B cell (primary cell): ENCODE measurements around the gene CXCR6. TPM values are rescaled to one million over a fixed set of nuclear protein-coding genes. Genes with fewer than 3 reads are reported as not detected.

Source experiments
- ATAC-seq: fragments of 200-7000 bp; cut with Tn5 transposase; one replicate; pipeline ENCODE4 v1.10.0; 2021; ENCODE audit warnings: low read depth, mild to moderate bottlenecking, moderate number of reproducible peaks, moderate library complexity
- CTCF ChIA-PET: fragments of 350-600 bp; sonication (Branson Sonifier 250); formaldehyde crosslinking; loops from one replicate; lab custom pipeline; 2021; ENCODE audit warnings: antibody characterized with exemption, inconsistent platforms; lab: Charles Lee
- POLR2A ChIA-PET: fragments of 350-600 bp; sonication (Branson Sonifier 250); formaldehyde crosslinking; loops from one replicate; lab custom pipeline; 2021; ENCODE audit warnings: antibody characterized with exemption; lab: Charles Lee
- DNase-seq: peaks from one replicate; pipeline ENCODE4 v3.0.0; 2013
- H2AFZ ChIP-seq: 2 replicates; pipeline ENCODE4 v1.6.1; 2012; ENCODE audit warnings: mild to moderate bottlenecking, low read depth, low read length; ENCODE audit not compliant: insufficient read depth, poor library complexity, severe bottlenecking
- H3K27ac ChIP-seq, 2 donors: 1 replicate in 1 of 2; 2 replicates in 1 of 2; pipeline ENCODE4 v1.5.1; 2012 to 2013; ENCODE audit warnings: low read length in 2 of 2, mild to moderate bottlenecking in 2 of 2, moderate library complexity in 1 of 2
- H3K27me3 ChIP-seq, 4 experiments: fragments of 200-600 bp in 1 of 4; sonication (generic) in 1 of 4; replicated peaks in 1 of 4; 1 replicate in 2 of 4; 2 replicates in 2 of 4; pipeline versions ENCODE4 v1.6.1 to v1.7.0; 2013 to 2016; ENCODE audit warnings: low read length in 3 of 4, mild to moderate bottlenecking in 2 of 4, mixed read lengths in 1 of 4, moderate library complexity in 1 of 4; ENCODE audit not compliant: insufficient read depth in 4 of 4, control insufficient read depth in 3 of 4; ENCODE audit errors: control extremely low read depth in 1 of 4
- H3K36me3 ChIP-seq, 2 experiments: replicated peaks in 1 of 2; 1 replicate in 1 of 2; 2 replicates in 1 of 2; pipeline versions ENCODE4 v1.6.1 to v1.7.1; 2013; ENCODE audit warnings: low read length in 1 of 2; ENCODE audit not compliant: insufficient read depth in 2 of 2, control insufficient read depth in 1 of 2; ENCODE audit errors: control extremely low read depth in 1 of 2, extremely low read depth in 1 of 2
- H3K4me1 ChIP-seq, 2 donors: fragments of 200-600 bp in 1 of 2; sonication (generic) in 1 of 2; 1 replicate in 1 of 2; 2 replicates in 1 of 2; pipeline versions ENCODE4 v1.5.1 to v1.6.1; 2013 to 2017; ENCODE audit warnings: low read length in 2 of 2; ENCODE audit not compliant: control insufficient read depth in 2 of 2, insufficient read depth in 2 of 2
- H3K4me2 ChIP-seq: replicated peaks from 2 replicates; pipeline ENCODE3; 2012; ENCODE audit warnings: mild to moderate bottlenecking, low read depth, low read length; ENCODE audit not compliant: poor library complexity, severe bottlenecking
- H3K4me3 ChIP-seq, 5 experiments: fragments of 200-600 bp in 1 of 5; sonication (generic) in 1 of 5; 1 replicate in 3 of 5; 2 replicates in 2 of 5; pipeline versions ENCODE4 v1.5.1 to v1.7.0; 2011 to 2016; ENCODE audit warnings: low read length in 4 of 5, mild to moderate bottlenecking in 4 of 5, low read depth in 2 of 5, control low read depth in 1 of 5, moderate library complexity in 1 of 5; ENCODE audit not compliant: insufficient read depth in 1 of 5; ENCODE audit errors: control extremely low read depth in 1 of 5, extremely low read depth in 1 of 5
- H3K79me2 ChIP-seq: fragments of 200-600 bp; sonication (generic); one replicate; pipeline ENCODE4 v1.6.0; 2016; ENCODE audit warnings: low read length; ENCODE audit not compliant: control insufficient read depth, insufficient read depth
- H3K9ac ChIP-seq: fragments of 200-600 bp; sonication (generic); 2 replicates; pipeline ENCODE4 v1.6.1; 2017; ENCODE audit warnings: mild to moderate bottlenecking, low read length, moderate library complexity
- H3K9me3 ChIP-seq, 3 donors: one replicate each; pipeline versions ENCODE4 v1.6.1 to v1.7.1; 2013; ENCODE audit warnings: low read length in 2 of 3; ENCODE audit not compliant: control insufficient read depth in 2 of 3, insufficient read depth in 1 of 3; ENCODE audit errors: control extremely low read depth in 1 of 3
- H4K20me1 ChIP-seq: 2 replicates; pipeline ENCODE4 v1.6.0; 2012; ENCODE audit warnings: mild to moderate bottlenecking, low read length; ENCODE audit not compliant: insufficient read depth, control insufficient read depth, poor library complexity, severe bottlenecking
- H3K27ac Mint-ChIP-seq: one replicate; pipeline ENCODE4 v1.8.0; 2021; ENCODE audit warnings: mixed read lengths
- H3K27me3 Mint-ChIP-seq: one replicate; pipeline ENCODE4 v1.8.0; 2021; ENCODE audit warnings: mixed read lengths
- H3K4me1 Mint-ChIP-seq: one replicate; pipeline ENCODE4 v1.8.0; 2021; ENCODE audit warnings: mixed read lengths
- H3K4me3 Mint-ChIP-seq: one replicate; pipeline ENCODE4 v1.8.0; 2021; ENCODE audit warnings: mixed read lengths
- H3K9me3 Mint-ChIP-seq: one replicate; pipeline ENCODE4 v1.8.0; 2022; ENCODE audit warnings: mixed read lengths; ENCODE audit not compliant: insufficient read depth
- EZH2 ChIP-seq: IDR thresholded peaks from 2 replicates; pipeline ENCODE4 v1.6.1; 2012; ENCODE audit warnings: borderline replicate concordance, low read depth, mild to moderate bottlenecking, moderate library complexity, low read length; ENCODE audit not compliant: insufficient read depth, poor library complexity, severe bottlenecking
- WGBS: methylation state at CpG from one replicate; pipeline ENCODE4 v1.1.5; 2013; ENCODE audit warnings: missing lambda C conversion rate; ENCODE audit not compliant: insufficient coverage; 5-methylcytosine and 5-hydroxymethylcytosine counted together
- intact Hi-C: fragments of 100-400 bp; cut with micrococcal nuclease; formaldehyde crosslinking; loops from one replicate; pipeline ENCODE4 v1.10.0; 2022
- polyA plus RNA-seq: library from polyadenylated mRNA; depleted of rRNA; stranded (reverse); fragments of >200 nt; gene quantifications from 2 replicates; pipeline ENCODE4 v1.2.3, GENCODE V29; 2012
- total RNA-seq, 2 donors: library from RNA; stranded (reverse); fragments of 120-200 nt in 1 of 2; gene quantifications; 1 replicate in 1 of 2; 2 replicates in 1 of 2; pipeline versions ENCODE4 v1.2.3 to v1.2.4, GENCODE V29; 2013 to 2022
- TF ChIP-seq, protein P1 (sequence below): fragments of 200-600 bp; IDR thresholded peaks from one replicate; pipeline ENCODE4 v1.8.0; 2022; ENCODE audit warnings: antibody characterized with exemption, mild to moderate bottlenecking

CXCR6 gene
- total and polyA plus RNA-seq, 2 donors (not counting 1 experiment from before 2014, with no cell fraction given), result not detected

DNA sequence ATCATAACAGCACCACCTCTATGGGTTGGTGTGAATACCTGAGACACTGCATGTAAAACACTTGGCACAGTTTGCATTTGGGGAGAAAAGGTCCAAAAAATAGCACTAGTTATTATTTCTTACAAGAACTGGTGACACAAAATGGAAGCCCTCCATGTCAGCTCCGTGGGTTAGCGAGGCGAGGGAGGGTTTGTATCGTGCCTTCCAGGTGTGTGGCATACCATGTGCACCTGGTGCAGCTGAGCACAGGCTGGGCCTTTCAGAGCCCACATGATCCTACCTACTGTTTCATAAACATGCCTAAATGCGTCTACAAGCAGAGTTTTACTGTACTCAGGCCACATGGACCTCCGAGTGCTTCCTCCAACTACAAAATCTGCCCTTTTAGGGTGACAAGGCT lies 5.6 kb downstream of the CXCR6 start:
- intact Hi-C loops, result no loop called here
- H3K4me1 ChIP-seq, result no peaks in the 10 kb centered on the region
- no peak overlapping the region for H3K9ac ChIP-seq
- peaks cover 4 to 83% of the 10 kb centered on the region in 2 experiments for H3K36me3 ChIP-seq
- DNase-seq (no peak), ATAC-seq (no peak)
- 97% methylated on average over 6 of the region's 6 CpGs for WGBS
- no peaks in the 10 kb centered on the region for H3K27me3 Mint-ChIP-seq
- no peak overlapping the region for H3K27ac ChIP-seq
- no peak for TF ChIP-seq EZH2
- TF ChIP-seq, protein P1, sequence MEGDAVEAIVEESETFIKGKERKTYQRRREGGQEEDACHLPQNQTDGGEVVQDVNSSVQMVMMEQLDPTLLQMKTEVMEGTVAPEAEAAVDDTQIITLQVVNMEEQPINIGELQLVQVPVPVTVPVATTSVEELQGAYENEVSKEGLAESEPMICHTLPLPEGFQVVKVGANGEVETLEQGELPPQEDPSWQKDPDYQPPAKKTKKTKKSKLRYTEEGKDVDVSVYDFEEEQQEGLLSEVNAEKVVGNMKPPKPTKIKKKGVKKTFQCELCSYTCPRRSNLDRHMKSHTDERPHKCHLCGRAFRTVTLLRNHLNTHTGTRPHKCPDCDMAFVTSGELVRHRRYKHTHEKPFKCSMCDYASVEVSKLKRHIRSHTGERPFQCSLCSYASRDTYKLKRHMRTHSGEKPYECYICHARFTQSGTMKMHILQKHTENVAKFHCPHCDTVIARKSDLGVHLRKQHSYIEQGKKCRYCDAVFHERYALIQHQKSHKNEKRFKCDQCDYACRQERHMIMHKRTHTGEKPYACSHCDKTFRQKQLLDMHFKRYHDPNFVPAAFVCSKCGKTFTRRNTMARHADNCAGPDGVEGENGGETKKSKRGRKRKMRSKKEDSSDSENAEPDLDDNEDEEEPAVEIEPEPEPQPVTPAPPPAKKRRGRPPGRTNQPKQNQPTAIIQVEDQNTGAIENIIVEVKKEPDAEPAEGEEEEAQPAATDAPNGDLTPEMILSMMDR, result no peak
- ChIA-PET POLR2A (no interaction called here), CTCF (no interaction called here)
- H3K9me3 Mint-ChIP-seq, result no peaks in the 10 kb centered on the region
- no peak overlapping the region for H3K27ac Mint-ChIP-seq
- H4K20me1 ChIP-seq, result no peaks in the 10 kb centered on the region
- no peak overlapping the region for H3K4me2 ChIP-seq
- H3K4me1 Mint-ChIP-seq, result no peaks in the 10 kb centered on the region
- no peak overlapping the region for H3K4me3 Mint-ChIP-seq
- no peak overlapping the region for H3K4me3 ChIP-seq
- H3K9me3 ChIP-seq, result no peaks in the 10 kb centered on the region
- H3K79me2 ChIP-seq, result no peaks in the 10 kb centered on the region
- no peaks in the 10 kb centered on the region for H3K27me3 ChIP-seq
- H2AFZ ChIP-seq, result no peak overlapping the region

DNA sequence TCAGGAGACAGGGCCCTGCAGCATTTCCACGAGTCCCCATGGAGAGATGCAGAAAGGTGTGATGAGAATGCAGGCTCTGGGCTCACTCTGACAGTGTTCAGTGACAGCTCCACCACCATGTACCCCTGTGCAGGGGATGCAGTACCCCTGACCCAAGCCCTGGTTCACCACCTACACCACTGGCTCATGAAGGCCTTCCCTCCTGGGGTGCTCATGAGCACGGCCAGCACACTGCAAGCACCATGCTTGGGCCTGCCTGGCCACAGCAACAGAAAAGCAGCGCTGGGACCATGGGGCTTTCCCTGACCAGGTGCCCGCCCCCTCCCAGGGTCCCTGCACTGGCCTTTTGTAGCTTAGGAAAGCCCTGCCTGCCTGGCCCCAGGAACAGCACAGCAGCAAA lies 6.2 kb downstream of the CXCR6 start:
- intact Hi-C loops, result no loop called here
- Mint-ChIP-seq H3K4me3 (no peak overlapping the region), H3K9me3 (no peaks in the 10 kb centered on the region), H3K27ac (no peak overlapping the region), H3K4me1 (no peaks in the 10 kb centered on the region), H3K27me3 (no peaks in the 10 kb centered on the region)
- H3K9ac ChIP-seq, result no peak overlapping the region
- DNase-seq (no peak), ATAC-seq (no peak)
- H4K20me1 ChIP-seq, result no peaks in the 10 kb centered on the region
- H3K79me2 ChIP-seq, result no peaks in the 10 kb centered on the region
- no peaks in the 10 kb centered on the region for H3K4me1 ChIP-seq
- H3K36me3 ChIP-seq, result peaks cover 5 to 88% of the 10 kb centered on the region in 2 experiments
- TF ChIP-seq EZH2, result no peak
- TF ChIP-seq, protein P1, result no peak
- no peak overlapping the region for H3K4me3 ChIP-seq
- H3K27ac ChIP-seq, result no peak overlapping the region
- no peaks in the 10 kb centered on the region for H3K9me3 ChIP-seq
- no peak overlapping the region for H3K4me2 ChIP-seq
- ChIA-PET CTCF (no interaction called here), POLR2A (no interaction called here)
- H3K27me3 ChIP-seq, result no peaks in the 10 kb centered on the region
- no peak overlapping the region for H2AFZ ChIP-seq
- WGBS, result 94% methylated on average over 3 of the region's 4 CpGs
